DND-41 (cell line): ENCODE data around the gene MAT1A.
"Not testable (repeated sequence)": the region's sequence is repeated elsewhere in the genome, so short reads cannot be mapped to it uniquely, and the experiment has no call there.

Experiments
- ATAC-seq: fragments of 200-7000 bp; cut with Tn5 transposase; 3 replicates; pipeline ENCODE4 v1.9.1; 2021; ENCODE audit warnings: low read depth; ENCODE audit not compliant: insufficient read depth
- DNase-seq: peaks from one replicate; pipeline ENCODE4 v3.0.0-alpha.2; 2020
- H2AFZ ChIP-seq: 2 replicates; pipeline ENCODE4 v1.6.0; 2012; ENCODE audit warnings: low read depth, low read length
- H3K27ac ChIP-seq: 2 replicates; pipeline ENCODE4 v1.5.1; 2012; ENCODE audit warnings: low read length, inconsistent platforms
- H3K27me3 ChIP-seq: fragments of 200-600 bp; sonication (generic); 2 replicates; pipeline ENCODE4 v1.6.0; 2012; ENCODE audit warnings: low read length, mild to moderate bottlenecking, inconsistent platforms; ENCODE audit not compliant: insufficient read depth, poor library complexity
- H3K36me3 ChIP-seq: 2 replicates; pipeline ENCODE4 v1.5.1; 2012; ENCODE audit warnings: low read length, inconsistent platforms; ENCODE audit not compliant: insufficient read depth
- H3K4me1 ChIP-seq: 2 replicates; pipeline ENCODE4 v1.5.1; 2012; ENCODE audit warnings: mild to moderate bottlenecking, low read length; ENCODE audit not compliant: insufficient read depth
- H3K4me2 ChIP-seq: 2 replicates; pipeline ENCODE4 v1.6.0; 2012; ENCODE audit warnings: mild to moderate bottlenecking, moderate library complexity, low read length, inconsistent platforms; ENCODE audit not compliant: insufficient read depth
- H3K4me3 ChIP-seq, 2 experiments: fragments of 200-600 bp in 1 of 2; shearing (Covaris generic) in 1 of 2; 2 replicates each; pipeline ENCODE4 v1.5.1; 2012 to 2016; ENCODE audit warnings: inconsistent platforms in 2 of 2, low read length in 2 of 2, mild to moderate bottlenecking in 2 of 2, low read depth in 1 of 2, moderate library complexity in 1 of 2
- H3K79me2 ChIP-seq: 2 replicates; pipeline ENCODE4 v1.6.0; 2012; ENCODE audit warnings: low read length, inconsistent platforms; ENCODE audit not compliant: insufficient read depth
- H3K9ac ChIP-seq: 2 replicates; pipeline ENCODE4 v1.6.0; 2012; ENCODE audit warnings: low read depth, mild to moderate bottlenecking, inconsistent platforms, low read length, moderate library complexity
- H3K9me3 ChIP-seq: 2 replicates; pipeline ENCODE4 v1.5.1; 2012; ENCODE audit warnings: low read length, moderate library complexity, mild to moderate bottlenecking, inconsistent platforms; ENCODE audit not compliant: insufficient read depth, severe bottlenecking
- H4K20me1 ChIP-seq: 2 replicates; pipeline ENCODE4 v1.6.0; 2012; ENCODE audit warnings: low read length; ENCODE audit not compliant: insufficient read depth
- CTCF ChIP-seq: IDR thresholded peaks from 2 replicates; pipeline ENCODE4 v1.5.1; 2012; ENCODE audit warnings: borderline replicate concordance, low read length, moderate library complexity, mild to moderate bottlenecking; ENCODE audit not compliant: poor library complexity, severe bottlenecking; ENCODE audit errors: extremely low read depth
- EZH2 ChIP-seq: IDR thresholded peaks from 3 replicates; pipeline ENCODE4 v1.6.1; 2012; ENCODE audit warnings: borderline replicate concordance, low read depth, mild to moderate bottlenecking, moderate library complexity, low read length, inconsistent platforms; ENCODE audit not compliant: severe bottlenecking

Gene MAT1A

DNA sequence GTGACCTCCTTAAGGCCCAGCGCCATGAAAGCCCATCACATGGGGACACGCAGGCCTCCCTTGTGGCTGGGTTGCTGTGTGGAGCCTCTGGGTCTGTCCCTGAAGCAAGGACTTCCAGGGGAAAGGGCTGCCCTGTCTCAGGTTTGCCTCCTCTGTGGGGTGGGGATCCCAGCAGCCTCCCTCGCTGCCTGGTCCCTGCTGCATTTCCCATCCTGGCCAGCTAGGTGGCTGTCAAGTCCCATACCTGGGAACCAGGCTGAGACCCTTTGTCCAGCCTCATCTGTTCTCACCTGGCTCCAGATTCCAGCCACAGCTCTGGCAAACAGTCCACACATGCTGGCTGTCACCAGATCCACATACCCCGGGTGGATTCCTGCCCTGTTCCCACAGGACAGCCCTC lies 32.7 kb downstream of the MAT1A start:
- not testable (repeated sequence) for H3K4me3 ChIP-seq, H3K4me1 ChIP-seq, H3K79me2 ChIP-seq, H3K9ac ChIP-seq, H4K20me1 ChIP-seq, H3K27me3 ChIP-seq, H3K4me2 ChIP-seq, DNase-seq, H2AFZ ChIP-seq, H3K27ac ChIP-seq, H3K9me3 ChIP-seq, H3K36me3 ChIP-seq
- peak; percentile 45 for TF ChIP-seq CTCF
- ATAC-seq = 0 out of 3 replicates have a peak, but pooled peaks have one; percentile 42

DNA sequence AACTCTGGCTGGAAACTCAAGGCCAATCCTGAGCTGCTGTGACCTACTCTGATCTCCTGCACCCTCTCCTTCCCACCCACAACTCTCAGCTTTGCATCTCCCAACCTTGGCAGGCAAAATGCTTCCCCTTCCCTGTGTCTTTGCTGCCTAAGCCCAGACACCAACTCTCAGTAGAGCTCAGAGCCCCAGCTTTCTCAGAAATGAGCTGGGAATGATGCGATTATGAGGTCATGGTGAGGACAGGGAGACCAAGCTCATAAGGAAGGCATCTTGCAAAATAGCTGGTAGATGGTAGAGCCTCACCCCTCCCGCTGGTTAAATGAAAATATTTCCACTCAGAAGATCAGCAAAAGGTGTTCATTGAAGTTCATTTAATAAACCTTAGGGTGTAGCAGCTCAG lies 34.7 kb downstream of the MAT1A start:
- not testable (repeated sequence) for ATAC-seq, H2AFZ ChIP-seq, DNase-seq, H3K79me2 ChIP-seq, H3K4me1 ChIP-seq, H3K4me2 ChIP-seq, H3K36me3 ChIP-seq, H3K4me3 ChIP-seq, H3K27ac ChIP-seq, H3K9me3 ChIP-seq, H3K9ac ChIP-seq, H3K27me3 ChIP-seq, H4K20me1 ChIP-seq

GRCh38 chr10:80253963-80254271 lies 35.5 kb downstream of the MAT1A start:
- not testable (repeated sequence) for H4K20me1 ChIP-seq, H3K9ac ChIP-seq, H3K79me2 ChIP-seq, H3K36me3 ChIP-seq, H2AFZ ChIP-seq, H3K4me1 ChIP-seq, H3K27ac ChIP-seq, H3K9me3 ChIP-seq, H3K4me2 ChIP-seq, ATAC-seq, H3K4me3 ChIP-seq, DNase-seq, H3K27me3 ChIP-seq

- ATAC-seq (no peak), DNase-seq (no peak)
- no peaks in the 10 kb centered on the region for H4K20me1 ChIP-seq
- no peak overlapping the region for H2AFZ ChIP-seq
- H3K9ac ChIP-seq = no peak overlapping the region
- no peaks in the 10 kb centered on the region for H3K4me1 ChIP-seq
- TF ChIP-seq EZH2 = no peak
- TF ChIP-seq CTCF = no peak
- no peak overlapping the region for H3K27ac ChIP-seq
- H3K9me3 ChIP-seq = no peaks in the 10 kb centered on the region
- no peak overlapping the region for H3K4me3 ChIP-seq
- H3K36me3 ChIP-seq = no peaks in the 10 kb centered on the region
- no peak overlapping the region for H3K4me2 ChIP-seq
- H3K27me3 ChIP-seq = no peaks in the 10 kb centered on the region
- no peaks in the 10 kb centered on the region for H3K79me2 ChIP-seq
These were observed 36.0 kb downstream of the MAT1A start for GRCh38 chr10:80253266-80253962.
